WTC11 (cell line): ENCODE data around the gene DNAH9. TPM values are rescaled to one million over a fixed set of nuclear protein-coding genes. Genes with fewer than 3 reads are reported as not detected.

ENCODE experiments used
- ATAC-seq: fragments of 200-7000 bp; cut with Tn5 transposase; 2 replicates; pipeline ENCODE4 v1.10.0; 2021; ENCODE audit warnings: mild to moderate bottlenecking, moderate library complexity
- CTCF ChIA-PET: fragments of 300-600 bp; sonication (Branson Sonifier 250); formaldehyde crosslinking; loops from one replicate; lab custom pipeline; 2021; ENCODE audit warnings: antibody characterized with exemption; lab: Charles Lee
- POLR2A ChIA-PET: fragments of 350-600 bp; sonication (Branson Sonifier 250); formaldehyde crosslinking; loops from one replicate; lab custom pipeline; 2021; ENCODE audit warnings: antibody characterized with exemption; lab: Charles Lee
- DNase-seq: peaks from one replicate; pipeline ENCODE4 v3.0.0; 2021; ENCODE audit warnings: low spot score
- H3K27ac Mint-ChIP-seq: 2 replicates; pipeline ENCODE4 v1.8.0; 2021; ENCODE audit warnings: mixed read lengths
- H3K27me3 Mint-ChIP-seq: 2 replicates; pipeline ENCODE4 v1.8.0; 2021; ENCODE audit warnings: low read depth, mild to moderate bottlenecking, moderate library complexity, mixed read lengths
- H3K36me3 Mint-ChIP-seq: 2 replicates; pipeline ENCODE4 v1.8.0; 2021; ENCODE audit warnings: mixed read lengths
- H3K4me1 Mint-ChIP-seq: 2 replicates; pipeline ENCODE4 v1.8.0; 2022; ENCODE audit warnings: mixed read lengths
- H3K4me3 Mint-ChIP-seq: 2 replicates; pipeline ENCODE4 v1.8.0; 2021; ENCODE audit warnings: mild to moderate bottlenecking, moderate library complexity, mixed read lengths
- H3K9me3 Mint-ChIP-seq: 2 replicates; pipeline ENCODE4 v1.8.0; 2021; ENCODE audit warnings: mixed read lengths
- ARID4B ChIP-seq: sonication (generic); formaldehyde crosslinking; IDR thresholded peaks from 2 replicates; pipeline ENCODE4 v1.8.0; 2023; ENCODE audit warnings: missing genetic modification reagents, mild to moderate bottlenecking, borderline replicate concordance
- CBFB ChIP-seq: sonication (generic); formaldehyde crosslinking; IDR thresholded peaks from 2 replicates; pipeline ENCODE4 v1.8.1; 2022; ENCODE audit warnings: mild to moderate bottlenecking, low read depth, missing genetic modification reagents
- E2F5 ChIP-seq: sonication (generic); formaldehyde crosslinking; IDR thresholded peaks from 2 replicates; pipeline ENCODE4 v1.8.1; 2022; ENCODE audit warnings: mild to moderate bottlenecking, moderate library complexity, missing genetic modification reagents
- EMX1 ChIP-seq: fragments of 250-450 bp; sonication (Bioruptor Pico); IDR thresholded peaks from 2 replicates; pipeline ENCODE4 v1.8.0; 2021; ENCODE audit warnings: mild to moderate bottlenecking
- ESRRA ChIP-seq: sonication (generic); formaldehyde crosslinking; IDR thresholded peaks from 2 replicates; pipeline ENCODE4 v1.8.1; 2022; ENCODE audit warnings: mild to moderate bottlenecking, missing genetic modification reagents, borderline replicate concordance
- ETV6 ChIP-seq: sonication (generic); formaldehyde crosslinking; IDR thresholded peaks from 2 replicates; pipeline ENCODE4 v1.8.1; 2022; ENCODE audit warnings: mild to moderate bottlenecking, missing genetic modification reagents
- FOXK1 ChIP-seq: sonication (generic); formaldehyde crosslinking; IDR thresholded peaks from 2 replicates; pipeline ENCODE4 v1.8.0; 2022; ENCODE audit warnings: mild to moderate bottlenecking, moderate library complexity, missing genetic modification reagents
- HMGXB4 ChIP-seq: sonication (generic); formaldehyde crosslinking; IDR thresholded peaks from 2 replicates; pipeline ENCODE4 v1.8.1; 2023; ENCODE audit warnings: mild to moderate bottlenecking, moderate library complexity, missing genetic modification reagents
- JUN ChIP-seq: sonication (generic); formaldehyde crosslinking; IDR thresholded peaks from 2 replicates; pipeline ENCODE4 v1.8.0; 2023; ENCODE audit warnings: mild to moderate bottlenecking, missing genetic modification reagents
- KAT7 ChIP-seq: sonication (generic); formaldehyde crosslinking; IDR thresholded peaks from 2 replicates; pipeline ENCODE4 v1.8.1; 2023; ENCODE audit warnings: missing genetic modification reagents, mild to moderate bottlenecking, borderline replicate concordance
- MLX ChIP-seq: sonication (generic); formaldehyde crosslinking; IDR thresholded peaks from 2 replicates; pipeline ENCODE4 v1.8.1; 2023; ENCODE audit warnings: mild to moderate bottlenecking, missing genetic modification reagents, moderate library complexity
- MXD4 ChIP-seq: fragments of 250-450 bp; sonication (Bioruptor Pico); IDR thresholded peaks from 2 replicates; pipeline ENCODE4 v1.8.0; 2021; ENCODE audit warnings: mild to moderate bottlenecking, moderate library complexity, borderline replicate concordance
- TP53 ChIP-seq: sonication (generic); formaldehyde crosslinking; IDR thresholded peaks from 2 replicates; pipeline ENCODE4 v1.8.1; 2023; ENCODE audit warnings: mild to moderate bottlenecking, missing genetic modification reagents
- USF1 ChIP-seq: sonication (generic); formaldehyde crosslinking; IDR thresholded peaks from 2 replicates; pipeline ENCODE4 v1.8.0; 2022; ENCODE audit warnings: mild to moderate bottlenecking, missing genetic modification reagents
- ZNF232 ChIP-seq: sonication (generic); formaldehyde crosslinking; IDR thresholded peaks from 2 replicates; pipeline ENCODE4 v1.8.0; 2022; ENCODE audit warnings: mild to moderate bottlenecking, missing genetic modification reagents
- ZNF281 ChIP-seq: sonication (generic); formaldehyde crosslinking; IDR thresholded peaks from 2 replicates; pipeline ENCODE4 v1.8.0; 2023; ENCODE audit warnings: mild to moderate bottlenecking, missing genetic modification reagents
- ZNF416 ChIP-seq: fragments of 250-450 bp; sonication (Bioruptor Pico); IDR thresholded peaks from 2 replicates; pipeline ENCODE4 v1.9.0; 2021; ENCODE audit warnings: mild to moderate bottlenecking, inconsistent platforms
- total RNA-seq: library from RNA; stranded (reverse); gene quantifications from 3 replicates; pipeline ENCODE4 v1.2.3, GENCODE V29; 2021

Gene DNAH9
- total RNA-seq, 1 experiment from 2014 or later: 0.31 TPM

GRCh38 chr17:11682646-11683045, 84.4 kb downstream of the DNAH9 start (continued):
- TF ChIP-seq ZNF281 (CRISPR knock-in tag) (no peak), FOXK1 (CRISPR knock-in tag) (no peak), HMGXB4 (no peak)
- TF ChIP-seq, all 79 proteins: peak for 0

GRCh38 chr17:11690681-11691080, 92.4 kb downstream of the DNAH9 start:
- POLR2A ChIA-PET: no interaction called here

GRCh38 chr17:11692688-11693087, 94.4 kb downstream of the DNAH9 start:
- no peak overlapping the region for H3K27ac Mint-ChIP-seq
- no peaks in the 10 kb centered on the region for H3K4me1 Mint-ChIP-seq
- DNase-seq: no peak
- H3K4me3 Mint-ChIP-seq: no peak overlapping the region
- CTCF ChIA-PET: interaction anchor here (0.6 to 0.7 kb wide), 2 partner anchors 24 to 593 kb away, joined by 3 read pairs; no protein-coding TSS in a partner anchor
- TF ChIP-seq ESRRA (CRISPR knock-in tag) (no peak), JUN (CRISPR knock-in tag) (no peak), TP53 (no peak), MLX (CRISPR knock-in tag) (no peak), USF1 (no peak), ZNF232 (CRISPR knock-in tag) (no peak), ETV6 (CRISPR knock-in tag) (no peak), ARID4B (no peak), KAT7 (CRISPR knock-in tag) (no peak), E2F5 (CRISPR knock-in tag) (no peak)
- POLR2A ChIA-PET: no interaction called here
- ATAC-seq: no peak
- H3K36me3 Mint-ChIP-seq: peaks cover 11% of the 10 kb centered on the region
- H3K27me3 Mint-ChIP-seq: no peaks in the 10 kb centered on the region; the same call in 1 of the 2 replicates
- H3K9me3 Mint-ChIP-seq: peaks cover 32% of the 10 kb centered on the region

More at GRCh38 chr17:11690681-11691080, 92.4 kb downstream of the DNAH9 start:
- no peak for DNase-seq
- Mint-ChIP-seq H3K9me3 (peaks cover 36% of the 10 kb centered on the region), H3K4me3 (no peak overlapping the region)
- no peak for ATAC-seq
- TF ChIP-seq CBFB (CRISPR knock-in tag): no peak
- no peak for TF ChIP-seq TP53
- TF ChIP-seq MXD4 (CRISPR knock-in tag): no peak
- no peak for TF ChIP-seq EMX1 (CRISPR knock-in tag)
- no peak for TF ChIP-seq ZNF416 (CRISPR knock-in tag)
- TF ChIP-seq, all 79 proteins: peak for 0
- peaks cover 4% of the 10 kb centered on the region; the same call in 1 of the 2 replicates for H3K4me1 Mint-ChIP-seq
- H3K27me3 Mint-ChIP-seq: no peaks in the 10 kb centered on the region; the same call in 1 of the 2 replicates
- CTCF ChIA-PET: interaction anchor here (2.1 kb wide), 1 partner anchor 46 kb away, joined by 8 read pairs; no protein-coding TSS in a partner anchor
- H3K27ac Mint-ChIP-seq: no peak overlapping the region
- peaks cover 24% of the 10 kb centered on the region for H3K36me3 Mint-ChIP-seq
